Hematopoietic multipotent progenitor cell treated with erythropoietin and hydrocortisone succinate and interleukin-3 and kit ligand, for 4 days (in vitro differentiated cells): Measurements from ENCODE around the gene MYO18A.

Experiments
- DNase-seq: peaks from one replicate; pipeline ENCODE4 v3.0.0-alpha.2; 2015

MYO18A gene

GRCh38 chr17:29021226-29021625, 159.0 kb downstream of the MYO18A start:
- no peak for DNase-seq
